ENCODE data around the gene ARHGAP18. TPM values are rescaled to one million over a fixed set of nuclear protein-coding genes. Genes with fewer than 3 reads are reported as not detected.

Gene ARHGAP18
- total and polyA plus RNA-seq, 4 donors: 1.6 to 8.0 (median 3.0) TPM

DNA sequence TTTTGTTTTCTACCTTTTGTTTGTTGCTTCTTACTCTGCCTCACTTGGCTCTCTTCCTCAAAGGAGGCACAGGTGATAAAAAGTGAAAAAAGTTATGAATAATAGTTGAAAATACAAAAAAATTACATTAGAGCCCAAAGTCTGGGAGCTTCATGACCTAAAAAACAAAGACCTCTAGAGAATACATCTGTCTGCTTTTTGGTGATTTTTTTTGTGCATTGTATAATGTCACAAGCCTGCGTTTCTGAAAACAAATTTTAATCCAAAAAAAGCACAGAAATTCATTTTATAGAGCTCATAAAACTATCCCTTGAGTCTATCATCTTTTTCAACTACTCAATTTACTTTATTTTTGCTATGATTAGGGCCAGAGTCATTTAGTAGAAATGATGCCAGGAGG is 41.4 kb upstream of the ARHGAP18 start:
- H3K4me3 ChIP-seq (ENCODE audit: low read depth in 1 of 3, low read length in 3 of 3): no peak overlapping the region
- H3K9ac ChIP-seq (ENCODE audit: low read depth in 1 of 2, low read length in 2 of 2): no peak overlapping the region
- TF ChIP-seq, protein P1, sequence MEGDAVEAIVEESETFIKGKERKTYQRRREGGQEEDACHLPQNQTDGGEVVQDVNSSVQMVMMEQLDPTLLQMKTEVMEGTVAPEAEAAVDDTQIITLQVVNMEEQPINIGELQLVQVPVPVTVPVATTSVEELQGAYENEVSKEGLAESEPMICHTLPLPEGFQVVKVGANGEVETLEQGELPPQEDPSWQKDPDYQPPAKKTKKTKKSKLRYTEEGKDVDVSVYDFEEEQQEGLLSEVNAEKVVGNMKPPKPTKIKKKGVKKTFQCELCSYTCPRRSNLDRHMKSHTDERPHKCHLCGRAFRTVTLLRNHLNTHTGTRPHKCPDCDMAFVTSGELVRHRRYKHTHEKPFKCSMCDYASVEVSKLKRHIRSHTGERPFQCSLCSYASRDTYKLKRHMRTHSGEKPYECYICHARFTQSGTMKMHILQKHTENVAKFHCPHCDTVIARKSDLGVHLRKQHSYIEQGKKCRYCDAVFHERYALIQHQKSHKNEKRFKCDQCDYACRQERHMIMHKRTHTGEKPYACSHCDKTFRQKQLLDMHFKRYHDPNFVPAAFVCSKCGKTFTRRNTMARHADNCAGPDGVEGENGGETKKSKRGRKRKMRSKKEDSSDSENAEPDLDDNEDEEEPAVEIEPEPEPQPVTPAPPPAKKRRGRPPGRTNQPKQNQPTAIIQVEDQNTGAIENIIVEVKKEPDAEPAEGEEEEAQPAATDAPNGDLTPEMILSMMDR (IDR thresholded peaks at IDR 0.05; ENCODE audit: low read depth, low read length, missing input control): no peak
- TF ChIP-seq HNF4A (conservative IDR thresholded peaks at IDR 0.05): no peak
- TF ChIP-seq, protein P2, sequence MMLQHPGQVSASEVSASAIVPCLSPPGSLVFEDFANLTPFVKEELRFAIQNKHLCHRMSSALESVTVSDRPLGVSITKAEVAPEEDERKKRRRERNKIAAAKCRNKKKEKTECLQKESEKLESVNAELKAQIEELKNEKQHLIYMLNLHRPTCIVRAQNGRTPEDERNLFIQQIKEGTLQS (IDR thresholded peaks at IDR 0.05): no peak
- no peak for TF ChIP-seq YY1 (IDR thresholded peaks at IDR 0.05)
- no peak for TF ChIP-seq GABPA (IDR thresholded peaks at IDR 0.05 in 1 of 2, conservative IDR thresholded peaks at IDR 0.05 in 1 of 2)
- no peaks in the 10 kb centered on the region for H3K9me3 ChIP-seq (ENCODE audit: control insufficient read depth in 4 of 4, low read length in 3 of 4)
- no peak for DNase-seq (ENCODE audit: low spot score)
- peaks cover 2 to 13% (median 11%) of the 10 kb centered on the region in 4 donors for H3K4me1 ChIP-seq (ENCODE audit: control insufficient read depth in 4 of 4, insufficient read depth in 4 of 4, low read length in 3 of 4)
- 79% methylated on average over 1 of the region's 1 CpG for WGBS
- no peaks in the 10 kb centered on the region for H3K36me3 ChIP-seq (ENCODE audit: control insufficient read depth in 4 of 4, insufficient read depth in 3 of 4, low read depth in 1 of 4, low read length in 3 of 4)
- H3K27me3 ChIP-seq (ENCODE audit: control insufficient read depth in 4 of 4, insufficient read depth in 4 of 4, low read length in 3 of 4): no peaks in the 10 kb centered on the region
- no peak overlapping the region for H3K27ac ChIP-seq (ENCODE audit: low read depth in 1 of 2, low read length in 2 of 2)

DNA sequence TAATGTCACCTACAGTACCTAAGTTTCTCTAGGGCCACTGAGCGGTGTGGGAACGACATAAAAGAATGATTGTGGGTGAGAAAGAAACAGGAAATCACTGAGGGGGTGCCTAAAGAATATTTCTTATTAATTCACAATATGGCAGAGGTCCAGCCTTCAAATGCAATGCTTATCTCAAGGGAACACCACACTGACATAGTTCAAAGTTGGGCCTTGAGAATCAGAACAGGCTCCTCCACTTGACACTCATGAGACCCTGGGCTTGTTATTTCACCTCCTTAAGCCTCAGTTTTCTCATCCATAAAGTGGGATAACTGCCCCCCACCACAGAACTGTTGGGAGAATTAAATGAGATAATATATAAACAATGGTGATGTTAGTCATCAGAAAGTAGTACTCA is 40.4 kb upstream of the ARHGAP18 start:
- H3K27ac ChIP-seq (ENCODE audit: low read depth in 1 of 2, low read length in 2 of 2): no peak overlapping the region
- H3K36me3 ChIP-seq (ENCODE audit: control insufficient read depth in 4 of 4, insufficient read depth in 3 of 4, low read depth in 1 of 4, low read length in 3 of 4): no peaks in the 10 kb centered on the region
- H3K9ac ChIP-seq (ENCODE audit: low read depth in 1 of 2, low read length in 2 of 2): no peak overlapping the region
- H3K27me3 ChIP-seq (ENCODE audit: control insufficient read depth in 4 of 4, insufficient read depth in 4 of 4, low read length in 3 of 4): no peaks in the 10 kb centered on the region
- TF ChIP-seq GABPA (IDR thresholded peaks at IDR 0.05 in 1 of 2, conservative IDR thresholded peaks at IDR 0.05 in 1 of 2) (no peak), NR2F2 (IDR thresholded peaks at IDR 0.05) (no peak), RXRA (IDR thresholded peaks at IDR 0.05) (no peak), HNF4G (IDR thresholded peaks at IDR 0.05) (no peak), JUND (IDR thresholded peaks at IDR 0.05) (no peak), FOXA2 (IDR thresholded peaks at IDR 0.05) (no peak), SP1 (IDR thresholded peaks at IDR 0.05) (no peak), EGR1 (IDR thresholded peaks at IDR 0.05; ENCODE audit: low read depth in 2 of 2) (no peak), TAF1 (conservative IDR thresholded peaks at IDR 0.05) (no peak), RAD21 (IDR thresholded peaks at IDR 0.05) (no peak), HNF4A (conservative IDR thresholded peaks at IDR 0.05) (no peak)
- TF ChIP-seq, protein P1 (IDR thresholded peaks at IDR 0.05; ENCODE audit: low read depth, low read length, missing input control): no peak
- TF ChIP-seq, protein P2 (IDR thresholded peaks at IDR 0.05): no peak
- TF ChIP-seq, protein P3, sequence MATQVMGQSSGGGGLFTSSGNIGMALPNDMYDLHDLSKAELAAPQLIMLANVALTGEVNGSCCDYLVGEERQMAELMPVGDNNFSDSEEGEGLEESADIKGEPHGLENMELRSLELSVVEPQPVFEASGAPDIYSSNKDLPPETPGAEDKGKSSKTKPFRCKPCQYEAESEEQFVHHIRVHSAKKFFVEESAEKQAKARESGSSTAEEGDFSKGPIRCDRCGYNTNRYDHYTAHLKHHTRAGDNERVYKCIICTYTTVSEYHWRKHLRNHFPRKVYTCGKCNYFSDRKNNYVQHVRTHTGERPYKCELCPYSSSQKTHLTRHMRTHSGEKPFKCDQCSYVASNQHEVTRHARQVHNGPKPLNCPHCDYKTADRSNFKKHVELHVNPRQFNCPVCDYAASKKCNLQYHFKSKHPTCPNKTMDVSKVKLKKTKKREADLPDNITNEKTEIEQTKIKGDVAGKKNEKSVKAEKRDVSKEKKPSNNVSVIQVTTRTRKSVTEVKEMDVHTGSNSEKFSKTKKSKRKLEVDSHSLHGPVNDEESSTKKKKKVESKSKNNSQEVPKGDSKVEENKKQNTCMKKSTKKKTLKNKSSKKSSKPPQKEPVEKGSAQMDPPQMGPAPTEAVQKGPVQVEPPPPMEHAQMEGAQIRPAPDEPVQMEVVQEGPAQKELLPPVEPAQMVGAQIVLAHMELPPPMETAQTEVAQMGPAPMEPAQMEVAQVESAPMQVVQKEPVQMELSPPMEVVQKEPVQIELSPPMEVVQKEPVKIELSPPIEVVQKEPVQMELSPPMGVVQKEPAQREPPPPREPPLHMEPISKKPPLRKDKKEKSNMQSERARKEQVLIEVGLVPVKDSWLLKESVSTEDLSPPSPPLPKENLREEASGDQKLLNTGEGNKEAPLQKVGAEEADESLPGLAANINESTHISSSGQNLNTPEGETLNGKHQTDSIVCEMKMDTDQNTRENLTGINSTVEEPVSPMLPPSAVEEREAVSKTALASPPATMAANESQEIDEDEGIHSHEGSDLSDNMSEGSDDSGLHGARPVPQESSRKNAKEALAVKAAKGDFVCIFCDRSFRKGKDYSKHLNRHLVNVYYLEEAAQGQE (IDR thresholded peaks at IDR 0.05): no peak
- TF ChIP-seq, protein P4, sequence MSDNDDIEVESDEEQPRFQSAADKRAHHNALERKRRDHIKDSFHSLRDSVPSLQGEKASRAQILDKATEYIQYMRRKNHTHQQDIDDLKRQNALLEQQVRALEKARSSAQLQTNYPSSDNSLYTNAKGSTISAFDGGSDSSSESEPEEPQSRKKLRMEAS (IDR thresholded peaks at IDR 0.05): no peak
- TF ChIP-seq, protein P5, sequence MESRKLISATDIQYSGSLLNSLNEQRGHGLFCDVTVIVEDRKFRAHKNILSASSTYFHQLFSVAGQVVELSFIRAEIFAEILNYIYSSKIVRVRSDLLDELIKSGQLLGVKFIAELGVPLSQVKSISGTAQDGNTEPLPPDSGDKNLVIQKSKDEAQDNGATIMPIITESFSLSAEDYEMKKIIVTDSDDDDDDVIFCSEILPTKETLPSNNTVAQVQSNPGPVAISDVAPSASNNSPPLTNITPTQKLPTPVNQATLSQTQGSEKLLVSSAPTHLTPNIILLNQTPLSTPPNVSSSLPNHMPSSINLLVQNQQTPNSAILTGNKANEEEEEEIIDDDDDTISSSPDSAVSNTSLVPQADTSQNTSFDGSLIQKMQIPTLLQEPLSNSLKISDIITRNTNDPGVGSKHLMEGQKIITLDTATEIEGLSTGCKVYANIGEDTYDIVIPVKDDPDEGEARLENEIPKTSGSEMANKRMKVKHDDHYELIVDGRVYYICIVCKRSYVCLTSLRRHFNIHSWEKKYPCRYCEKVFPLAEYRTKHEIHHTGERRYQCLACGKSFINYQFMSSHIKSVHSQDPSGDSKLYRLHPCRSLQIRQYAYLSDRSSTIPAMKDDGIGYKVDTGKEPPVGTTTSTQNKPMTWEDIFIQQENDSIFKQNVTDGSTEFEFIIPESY (IDR thresholded peaks at IDR 0.05): no peak
- H3K4me3 ChIP-seq (ENCODE audit: low read depth in 1 of 3, low read length in 3 of 3): no peak overlapping the region
- H3K9me3 ChIP-seq (ENCODE audit: control insufficient read depth in 4 of 4, low read length in 3 of 4): no peaks in the 10 kb centered on the region
- DNase-seq (ENCODE audit: low spot score): no peak
- H3K4me1 ChIP-seq (ENCODE audit: control insufficient read depth in 4 of 4, insufficient read depth in 4 of 4, low read length in 3 of 4): peaks cover 2 to 13% (median 11%) of the 10 kb centered on the region in 4 donors
- WGBS: 73% methylated on average over 2 of the region's 2 CpGs

All from liver (tissue), 9 donors.